SK-N-SH (cell line): ENCODE results near the gene LPIN1. TPM values are rescaled to one million over a fixed set of nuclear protein-coding genes. Genes with fewer than 3 reads are reported as not detected.

Source experiments
- CTCF ChIA-PET: fragments of 300-600, 350-600 bp; formaldehyde crosslinking; extraction: SDS; loops from one replicate; lab custom pipeline; 2021; lab: Yijun Ruan, JAX
- POLR2A ChIA-PET: fragments of 350-600 bp; sonication (Branson Sonifier 250); formaldehyde crosslinking; extraction: SDS; loops from one replicate; lab custom pipeline; 2020; ENCODE audit warnings: antibody characterized with exemption, inconsistent platforms; lab: Yijun Ruan, JAX
- DNase-seq: peaks from one replicate; pipeline ENCODE4 v3.0.0; 2012
- H2AFZ ChIP-seq: fragments of 200-600 bp; sonication (generic); 2 replicates; pipeline ENCODE4 v1.8.1; 2016; ENCODE audit warnings: antibody characterized with exemption, mild to moderate bottlenecking, low read depth
- H3F3A ChIP-seq: fragments of 200-600 bp; sonication (generic); replicated peaks from 2 replicates; pipeline ENCODE3; 2016; ENCODE audit warnings: antibody characterized with exemption, mild to moderate bottlenecking; ENCODE audit not compliant: insufficient read depth
- H3K27ac ChIP-seq, 2 experiments: fragments of 200-500 bp in 1 of 2; fragments of 200-600 bp in 1 of 2; sonication (Bioruptor generic) in 1 of 2; sonication (generic), shearing (Covaris generic) in 1 of 2; 2 replicates each; pipeline versions ENCODE4 v1.5.1 to v1.6.1; 2014 to 2016; ENCODE audit warnings: low read depth in 2 of 2, inconsistent platforms in 1 of 2, low read length in 1 of 2, mild to moderate bottlenecking in 1 of 2, mixed read lengths in 1 of 2
- H3K27me3 ChIP-seq: fragments of 200-600 bp; sonication (generic), shearing (Covaris generic); 2 replicates; pipeline ENCODE4 v1.6.1; 2016; ENCODE audit warnings: mixed run types; ENCODE audit not compliant: insufficient read depth
- H3K36me3 ChIP-seq, 2 experiments: fragments of 200-500 bp in 1 of 2; fragments of 200-600 bp in 1 of 2; sonication (Bioruptor generic) in 1 of 2; sonication (generic) in 1 of 2; replicated peaks in 1 of 2; 2 replicates each; pipeline versions ENCODE3 to v1.5.1; 2014 to 2016; ENCODE audit warnings: low read length in 1 of 2, mild to moderate bottlenecking in 1 of 2; ENCODE audit not compliant: insufficient read depth in 2 of 2, control insufficient read depth in 1 of 2
- H3K4me1 ChIP-seq, 2 experiments: fragments of 200-500 bp in 1 of 2; fragments of 200-600 bp in 1 of 2; sonication (Bioruptor generic) in 1 of 2; sonication (generic), shearing (Covaris generic) in 1 of 2; 2 replicates each; pipeline versions ENCODE4 v1.5.1 to v1.6.1; 2014 to 2016; ENCODE audit warnings: low read depth in 1 of 2, low read length in 1 of 2, mixed run types in 1 of 2; ENCODE audit not compliant: insufficient read depth in 2 of 2, control insufficient read depth in 1 of 2
- H3K4me2 ChIP-seq: fragments of 200-600 bp; sonication (generic), shearing (Covaris generic); 2 replicates; pipeline ENCODE4 v1.6.1; 2017; ENCODE audit warnings: mixed run types
- H3K4me3 ChIP-seq, 2 experiments: fragments of 200-500 bp in 1 of 2; fragments of 200-600 bp in 1 of 2; sonication (Bioruptor generic) in 1 of 2; sonication (generic), shearing (Covaris generic) in 1 of 2; 2 replicates each; pipeline versions ENCODE4 v1.5.1 to v1.8.1; 2014 to 2016; ENCODE audit warnings: low read depth in 2 of 2, inconsistent platforms in 1 of 2, low read length in 1 of 2, mild to moderate bottlenecking in 1 of 2, mixed read lengths in 1 of 2, moderate library complexity in 1 of 2
- H3K79me2 ChIP-seq: fragments of 200-600 bp; sonication (generic); 2 replicates; pipeline ENCODE4 v1.8.1; 2017; ENCODE audit warnings: mild to moderate bottlenecking; ENCODE audit not compliant: insufficient read depth
- H3K9ac ChIP-seq: fragments of 200-600 bp; sonication (generic); 2 replicates; pipeline ENCODE4 v1.6.1; 2017; ENCODE audit warnings: mixed run types
- H3K9me2 ChIP-seq: fragments of 200-600 bp; sonication (generic); 2 replicates; pipeline ENCODE4 v1.6.1; 2017; ENCODE audit warnings: mixed run types
- H3K9me3 ChIP-seq: fragments of 200-600 bp; sonication (generic); 2 replicates; pipeline ENCODE4 v1.6.1; 2017; ENCODE audit warnings: mixed run types, mild to moderate bottlenecking, moderate library complexity
- H4K20me1 ChIP-seq: fragments of 200-600 bp; sonication (generic); 2 replicates; pipeline ENCODE4 v1.6.1; 2017; ENCODE audit warnings: mild to moderate bottlenecking, mixed run types; ENCODE audit not compliant: insufficient read depth
- FOSL2 ChIP-seq: IDR thresholded peaks from 2 replicates; pipeline ENCODE4 v1.4.0; 2012; ENCODE audit warnings: low read depth, mild to moderate bottlenecking, moderate library complexity, borderline replicate concordance
- GABPA ChIP-seq: IDR thresholded peaks from 2 replicates; pipeline ENCODE4 v1.4.0; 2012; ENCODE audit warnings: low read depth, mild to moderate bottlenecking
- MEF2A ChIP-seq: IDR thresholded peaks from 2 replicates; pipeline ENCODE4 v1.4.0; 2012; ENCODE audit warnings: low read depth, borderline replicate concordance
- NRF1 ChIP-seq: IDR thresholded peaks from 2 replicates; pipeline ENCODE4 v1.6.1; 2012; ENCODE audit warnings: low read depth, mild to moderate bottlenecking, low read length
- POLR2AphosphoS5 ChIP-seq: IDR thresholded peaks from 2 replicates; pipeline ENCODE4 v1.6.1; 2012; ENCODE audit warnings: low read depth, low read length
- SMC3 ChIP-seq: IDR thresholded peaks from 2 replicates; pipeline ENCODE4 v1.6.1; 2012; ENCODE audit warnings: low read depth, low read length, improper control_type of control experiment
- TEAD4 ChIP-seq: IDR thresholded peaks from 2 replicates; pipeline ENCODE4 v1.4.0; 2012; ENCODE audit warnings: mild to moderate bottlenecking, borderline replicate concordance; ENCODE audit not compliant: insufficient read depth
- USF1 ChIP-seq: IDR thresholded peaks from 2 replicates; pipeline ENCODE4 v1.4.0; 2012; ENCODE audit warnings: low read depth, borderline replicate concordance
- WGBS: methylation state at CpG from one replicate; pipeline ENCODE4 v1.1.6; 2017; ENCODE audit warnings: low lambda C conversion rate; 5-methylcytosine and 5-hydroxymethylcytosine counted together
- polyA plus RNA-seq, 3 experiments: library from polyadenylated mRNA; depleted of rRNA; stranded (reverse); fragments of >200 nt; gene quantifications; 2 replicates each; pipeline ENCODE4 v1.2.3, GENCODE V29; 2012
- TF ChIP-seq, protein P1 (sequence below): IDR thresholded peaks from 2 replicates; pipeline ENCODE4 v1.4.0; 2012; ENCODE audit warnings: low read depth, borderline replicate concordance
- TF ChIP-seq, protein P2 (sequence below): fragments of 150-350 bp; IDR thresholded peaks from 2 replicates; pipeline ENCODE4 v1.6.1; 2016; ENCODE audit warnings: mild to moderate bottlenecking, low read depth, low read length

Gene LPIN1
- polyA plus RNA-seq, 1 of the 3 experiments (the other 2 are of a cell fraction), result 22.1 TPM

DNA sequence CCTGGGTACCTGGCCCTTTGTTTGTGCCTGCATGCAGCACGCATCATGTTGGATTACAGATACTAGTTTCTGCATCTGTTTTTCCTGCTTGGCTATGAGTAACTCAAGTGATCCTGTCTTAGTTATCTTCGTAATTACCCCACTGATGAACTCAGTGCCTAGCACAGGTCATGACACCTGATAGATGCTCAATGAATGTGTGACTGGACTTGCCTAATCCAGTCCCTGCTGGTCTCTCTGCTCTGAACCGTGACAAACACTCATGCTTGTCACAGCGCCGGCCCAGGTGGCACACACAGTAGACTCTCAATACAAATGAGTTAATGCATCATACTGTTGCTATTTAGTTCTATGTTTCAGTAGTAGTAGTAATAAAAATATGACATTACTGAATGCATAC, 45.2 kb upstream of the LPIN1 start:
- Histone ChIP-seq H3K79me2 (no peaks in the 10 kb centered on the region), H3K4me3 (no peak overlapping the region), H2AFZ (no peak overlapping the region), H4K20me1 (no peaks in the 10 kb centered on the region), H3K9me3 (no peaks in the 10 kb centered on the region), H3K27ac (no peak overlapping the region), H3K9me2 (no peaks in the 10 kb centered on the region), H3K4me2 (no peak overlapping the region), H3K9ac (no peak overlapping the region), H3F3A (peaks cover 21% of the 10 kb centered on the region), H3K4me1 (peaks cover 20 to 40% of the 10 kb centered on the region in 2 experiments; a peak in 3 of 4 replicates), H3K36me3 (no peaks in the 10 kb centered on the region), H3K27me3 (no peaks in the 10 kb centered on the region)
- TF ChIP-seq, protein P1, sequence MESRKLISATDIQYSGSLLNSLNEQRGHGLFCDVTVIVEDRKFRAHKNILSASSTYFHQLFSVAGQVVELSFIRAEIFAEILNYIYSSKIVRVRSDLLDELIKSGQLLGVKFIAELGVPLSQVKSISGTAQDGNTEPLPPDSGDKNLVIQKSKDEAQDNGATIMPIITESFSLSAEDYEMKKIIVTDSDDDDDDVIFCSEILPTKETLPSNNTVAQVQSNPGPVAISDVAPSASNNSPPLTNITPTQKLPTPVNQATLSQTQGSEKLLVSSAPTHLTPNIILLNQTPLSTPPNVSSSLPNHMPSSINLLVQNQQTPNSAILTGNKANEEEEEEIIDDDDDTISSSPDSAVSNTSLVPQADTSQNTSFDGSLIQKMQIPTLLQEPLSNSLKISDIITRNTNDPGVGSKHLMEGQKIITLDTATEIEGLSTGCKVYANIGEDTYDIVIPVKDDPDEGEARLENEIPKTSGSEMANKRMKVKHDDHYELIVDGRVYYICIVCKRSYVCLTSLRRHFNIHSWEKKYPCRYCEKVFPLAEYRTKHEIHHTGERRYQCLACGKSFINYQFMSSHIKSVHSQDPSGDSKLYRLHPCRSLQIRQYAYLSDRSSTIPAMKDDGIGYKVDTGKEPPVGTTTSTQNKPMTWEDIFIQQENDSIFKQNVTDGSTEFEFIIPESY, result no peak
- TF ChIP-seq POLR2AphosphoS5 (no peak), GABPA (no peak), TEAD4 (no peak), NRF1 (no peak)
- CTCF ChIA-PET, result interaction anchor here (1.0 to 31.9 kb wide), 6 partner anchors 8 to 84 kb away, joined by 3 to 886 read pairs (median 8); partner anchors contain the start of gene LPIN1
- POLR2A ChIA-PET, result no interaction called here
- 94% methylated on average over 5 of the region's 5 CpGs for WGBS
- no peak for DNase-seq

DNA sequence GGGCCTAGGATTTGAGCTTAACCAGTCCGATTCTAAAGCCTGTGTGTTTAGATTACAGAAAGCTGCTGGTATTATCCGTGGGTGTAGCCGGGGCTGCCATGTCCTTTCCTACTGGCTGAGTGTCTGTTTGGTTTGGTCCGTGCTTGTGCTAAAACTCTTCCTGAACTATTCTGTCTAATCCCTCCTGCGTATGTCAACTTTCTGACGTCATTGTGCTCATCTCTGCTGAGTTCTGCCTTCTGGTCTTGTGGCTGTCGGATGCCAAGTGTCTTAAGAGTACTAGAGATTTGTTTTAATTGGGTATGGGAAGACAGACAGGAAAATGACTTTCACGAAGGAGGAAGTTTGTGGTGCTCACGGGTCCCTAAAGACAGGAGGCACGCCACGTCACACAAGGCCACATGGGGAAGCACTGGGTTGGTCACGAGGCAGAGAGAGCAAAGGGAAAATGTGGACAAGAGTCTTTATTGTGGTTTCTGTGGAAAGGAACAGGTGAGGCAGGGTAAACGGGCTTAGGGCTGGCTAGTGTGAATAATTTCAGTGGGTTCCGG, 44.6 kb upstream of the LPIN1 start:
- H3K4me2 ChIP-seq, result no peak overlapping the region
- H3K9ac ChIP-seq, result no peak overlapping the region
- H3K27ac ChIP-seq, result no peak overlapping the region
- H2AFZ ChIP-seq, result no peak overlapping the region
- CTCF ChIA-PET, result interaction anchor here (1.0 to 31.9 kb wide), 3 partner anchors 9 to 42 kb away, joined by 3 to 873 read pairs (median 3); partner anchors contain the start of gene LPIN1
- H4K20me1 ChIP-seq, result no peaks in the 10 kb centered on the region
- H3K36me3 ChIP-seq, result no peaks in the 10 kb centered on the region
- POLR2A ChIA-PET, result no interaction called here
- H3K4me1 ChIP-seq, result peaks cover 13 to 34% of the 10 kb centered on the region in 2 experiments; a peak in 3 of 4 replicates
- H3K4me3 ChIP-seq, result no peak overlapping the region
- peaks cover 15% of the 10 kb centered on the region for H3F3A ChIP-seq
- H3K9me2 ChIP-seq, result no peaks in the 10 kb centered on the region
- H3K79me2 ChIP-seq, result no peaks in the 10 kb centered on the region
- 93% methylated on average over 14 of the region's 14 CpGs for WGBS
- TF ChIP-seq, protein P2, sequence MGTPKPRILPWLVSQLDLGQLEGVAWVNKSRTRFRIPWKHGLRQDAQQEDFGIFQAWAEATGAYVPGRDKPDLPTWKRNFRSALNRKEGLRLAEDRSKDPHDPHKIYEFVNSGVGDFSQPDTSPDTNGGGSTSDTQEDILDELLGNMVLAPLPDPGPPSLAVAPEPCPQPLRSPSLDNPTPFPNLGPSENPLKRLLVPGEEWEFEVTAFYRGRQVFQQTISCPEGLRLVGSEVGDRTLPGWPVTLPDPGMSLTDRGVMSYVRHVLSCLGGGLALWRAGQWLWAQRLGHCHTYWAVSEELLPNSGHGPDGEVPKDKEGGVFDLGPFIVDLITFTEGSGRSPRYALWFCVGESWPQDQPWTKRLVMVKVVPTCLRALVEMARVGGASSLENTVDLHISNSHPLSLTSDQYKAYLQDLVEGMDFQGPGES, result no peak
- TF ChIP-seq SMC3, result no peak
- no peak for TF ChIP-seq FOSL2
- TF ChIP-seq MEF2A, result no peak
- TF ChIP-seq USF1, result no peak
- no peak for TF ChIP-seq POLR2AphosphoS5
- TF ChIP-seq GABPA, result no peak
- no peak for DNase-seq
- H3K27me3 ChIP-seq, result no peaks in the 10 kb centered on the region
- H3K9me3 ChIP-seq, result no peaks in the 10 kb centered on the region
